GM10266 (cell line): Measurements from ENCODE around the gene UNC13A.

ENCODE experiments used
- DNase-seq: peaks from one replicate; pipeline ENCODE4 v3.0.0; 2012; ENCODE audit errors: extremely low spot score
- TF ChIP-seq, protein P1 (sequence below): IDR thresholded peaks from 2 replicates; pipeline ENCODE4 v1.5.1; 2012; ENCODE audit warnings: mild to moderate bottlenecking, low read depth; ENCODE audit not compliant: control insufficient read depth, insufficient read depth; ENCODE audit errors: missing control alignments

Gene UNC13A

DNA sequence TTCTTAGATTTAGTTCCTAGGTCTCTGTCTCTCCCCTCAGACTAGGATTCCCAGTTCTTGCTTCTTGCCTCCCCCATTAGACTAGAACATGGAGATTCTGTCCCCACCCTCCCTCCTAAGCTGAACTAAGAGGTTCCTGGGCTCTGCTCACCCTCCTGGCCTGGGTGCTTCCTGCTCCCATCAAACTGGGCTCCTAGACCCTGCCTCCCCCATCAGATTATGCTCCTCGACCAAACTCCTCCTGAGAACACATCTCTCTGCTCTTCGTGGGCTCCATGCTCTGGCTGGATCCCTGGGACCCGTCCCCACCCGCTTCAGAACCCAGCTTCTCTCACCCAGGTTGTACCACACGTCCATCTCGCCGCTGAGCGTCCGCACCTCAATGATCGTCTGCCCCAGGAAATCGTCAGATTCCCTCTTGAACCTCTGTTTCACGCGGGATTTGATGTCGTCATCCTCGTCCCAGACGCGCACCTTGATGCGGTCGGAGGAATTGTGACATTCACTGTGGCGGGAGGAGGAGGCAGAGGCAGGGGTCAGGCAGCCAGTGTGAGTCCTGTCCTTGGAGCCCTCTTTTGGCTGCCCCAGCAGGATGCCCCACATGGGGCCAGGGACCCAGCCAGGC lies 42.7 kb downstream of the UNC13A start:
- TF ChIP-seq, protein P1, sequence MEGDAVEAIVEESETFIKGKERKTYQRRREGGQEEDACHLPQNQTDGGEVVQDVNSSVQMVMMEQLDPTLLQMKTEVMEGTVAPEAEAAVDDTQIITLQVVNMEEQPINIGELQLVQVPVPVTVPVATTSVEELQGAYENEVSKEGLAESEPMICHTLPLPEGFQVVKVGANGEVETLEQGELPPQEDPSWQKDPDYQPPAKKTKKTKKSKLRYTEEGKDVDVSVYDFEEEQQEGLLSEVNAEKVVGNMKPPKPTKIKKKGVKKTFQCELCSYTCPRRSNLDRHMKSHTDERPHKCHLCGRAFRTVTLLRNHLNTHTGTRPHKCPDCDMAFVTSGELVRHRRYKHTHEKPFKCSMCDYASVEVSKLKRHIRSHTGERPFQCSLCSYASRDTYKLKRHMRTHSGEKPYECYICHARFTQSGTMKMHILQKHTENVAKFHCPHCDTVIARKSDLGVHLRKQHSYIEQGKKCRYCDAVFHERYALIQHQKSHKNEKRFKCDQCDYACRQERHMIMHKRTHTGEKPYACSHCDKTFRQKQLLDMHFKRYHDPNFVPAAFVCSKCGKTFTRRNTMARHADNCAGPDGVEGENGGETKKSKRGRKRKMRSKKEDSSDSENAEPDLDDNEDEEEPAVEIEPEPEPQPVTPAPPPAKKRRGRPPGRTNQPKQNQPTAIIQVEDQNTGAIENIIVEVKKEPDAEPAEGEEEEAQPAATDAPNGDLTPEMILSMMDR = no peak
- no peak for DNase-seq

DNA sequence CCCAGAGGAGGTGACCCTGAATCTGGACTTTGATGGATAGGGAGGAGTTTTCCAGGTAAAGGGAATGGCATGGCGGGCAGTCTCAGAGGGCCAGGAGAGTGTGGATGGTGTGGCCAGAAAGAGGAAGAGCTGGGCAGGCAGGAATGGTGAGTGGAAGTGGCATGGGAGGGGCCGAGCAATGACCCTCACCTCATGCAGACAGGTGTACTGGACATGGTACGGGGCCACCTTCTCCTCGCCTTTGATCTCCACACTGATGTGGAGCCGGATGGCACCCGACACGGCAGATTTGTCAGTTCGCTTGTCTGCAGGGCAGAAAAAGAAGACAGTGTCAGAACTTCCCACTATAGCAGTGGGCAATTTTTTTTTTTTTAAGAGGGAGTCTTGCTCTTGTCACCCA lies 45.5 kb downstream of the UNC13A start:
- TF ChIP-seq, protein P1 = no peak
- no peak for DNase-seq

DNA sequence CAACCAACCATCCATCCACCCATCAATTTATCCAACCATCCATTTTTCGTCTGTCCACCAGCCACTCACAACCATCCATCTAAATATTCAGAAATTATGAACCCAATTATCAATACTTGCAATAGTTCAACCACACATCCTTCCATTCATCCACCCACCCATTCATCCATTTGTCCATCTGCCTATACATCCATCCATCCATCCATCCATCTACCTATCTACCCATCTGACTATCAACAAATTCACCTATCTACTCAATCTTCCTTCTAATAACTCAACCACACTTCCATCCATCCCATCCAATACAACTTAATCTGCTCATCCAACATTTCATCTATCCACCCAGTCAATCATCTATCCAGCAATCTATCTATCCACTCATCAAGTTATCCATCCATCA lies 46.3 kb downstream of the UNC13A start:
- TF ChIP-seq, protein P1 = no peak

DNA sequence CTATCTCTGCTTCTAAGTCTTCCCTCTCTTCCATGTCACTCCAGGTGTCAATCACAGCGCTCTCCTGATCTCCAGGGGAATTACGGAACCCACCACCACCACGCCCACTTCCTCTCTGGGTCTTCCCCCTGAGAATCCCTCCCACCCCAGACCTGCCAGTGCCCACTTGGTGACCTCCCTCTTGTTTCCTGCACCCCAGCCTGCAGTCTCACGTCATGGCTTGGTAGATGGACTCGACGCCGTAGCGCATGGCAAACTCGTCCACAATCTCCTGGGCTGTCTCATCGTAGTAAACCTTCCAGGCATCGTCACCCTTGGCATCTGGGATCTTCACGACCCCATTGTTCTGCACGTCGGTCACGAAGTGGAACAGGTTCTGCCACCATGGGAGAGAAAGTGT lies 47.0 kb downstream of the UNC13A start:
- no peak for DNase-seq
- TF ChIP-seq, protein P1 = no peak

More for the DNA sequence above, 46.3 kb downstream of the UNC13A start:
- no peak for DNase-seq

DNA sequence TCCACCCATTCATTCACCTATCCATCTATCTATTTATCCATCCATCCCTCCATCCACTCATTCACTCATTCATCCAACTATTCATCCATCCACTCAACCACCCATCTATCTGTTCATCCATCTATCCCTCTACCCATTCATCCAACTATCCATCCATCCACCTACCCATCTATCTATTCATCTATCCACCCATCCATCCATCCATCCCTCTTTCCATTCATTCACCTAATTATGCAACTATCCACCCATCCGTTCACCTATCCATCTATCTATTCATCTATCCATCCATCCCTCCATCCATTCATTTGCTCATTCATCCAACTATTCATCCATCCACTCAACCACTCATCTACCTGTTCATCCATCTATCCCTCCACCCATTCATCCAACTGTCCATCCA lies 54.5 kb downstream of the UNC13A start:
- DNase-seq = no peak
- TF ChIP-seq, protein P1 = no peak

DNA sequence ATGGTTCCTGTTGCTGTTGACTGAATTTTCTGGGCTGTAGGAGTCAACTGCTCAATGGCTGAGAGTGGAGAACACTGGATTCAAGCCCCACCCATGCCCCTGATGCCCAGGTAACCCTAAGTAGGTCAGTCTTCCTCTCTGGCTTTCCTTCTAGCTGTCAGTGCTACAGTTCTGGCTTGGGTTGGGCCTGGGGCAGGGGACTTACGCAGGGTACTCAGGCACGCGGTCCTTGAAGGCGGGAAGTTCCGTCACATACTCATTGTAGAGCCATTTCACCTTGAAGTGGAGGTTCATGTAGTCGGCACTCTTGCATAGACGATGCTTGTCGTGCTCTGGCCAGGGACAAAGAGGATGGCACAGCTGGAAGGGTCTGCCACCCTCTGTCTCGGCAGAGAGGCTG lies 55.6 kb downstream of the UNC13A start:
- DNase-seq = no peak
- TF ChIP-seq, protein P1 = no peak

DNA sequence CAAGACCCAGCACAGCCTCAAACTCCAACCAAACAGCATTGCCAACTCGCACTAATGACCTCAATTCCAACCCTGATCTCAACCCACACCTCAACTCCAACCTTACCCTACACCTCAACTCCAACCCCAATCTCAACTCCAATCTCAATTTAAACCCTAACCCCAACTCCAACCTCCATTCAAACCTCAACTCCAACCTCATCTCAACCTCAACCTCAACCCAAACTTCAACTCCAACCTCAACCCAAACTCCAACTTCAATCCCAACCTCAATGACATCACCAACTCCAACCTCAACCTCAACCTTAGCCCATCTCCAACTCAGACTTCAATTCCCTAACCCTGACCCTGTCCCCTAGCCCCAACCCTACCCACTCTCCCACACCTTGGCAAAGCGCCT lies 58.4 kb downstream of the UNC13A start:
- TF ChIP-seq, protein P1 = no peak
- no peak for DNase-seq
